NOMO-1 (cell line): Measurements from ENCODE around the gene SLC25A4.
"Not testable (repeated sequence)": the region's sequence is repeated elsewhere in the genome, so short reads cannot be mapped to it uniquely, and the experiment has no call there.

Experiments used
- DNase-seq, 2 experiments: peaks; one replicate each; lab custom pipeline; 2025; ENCODE audit not compliant: unreplicated experiment in 2 of 2; lab: John Stamatoyannopoulos, UW

Gene SLC25A4

DNA sequence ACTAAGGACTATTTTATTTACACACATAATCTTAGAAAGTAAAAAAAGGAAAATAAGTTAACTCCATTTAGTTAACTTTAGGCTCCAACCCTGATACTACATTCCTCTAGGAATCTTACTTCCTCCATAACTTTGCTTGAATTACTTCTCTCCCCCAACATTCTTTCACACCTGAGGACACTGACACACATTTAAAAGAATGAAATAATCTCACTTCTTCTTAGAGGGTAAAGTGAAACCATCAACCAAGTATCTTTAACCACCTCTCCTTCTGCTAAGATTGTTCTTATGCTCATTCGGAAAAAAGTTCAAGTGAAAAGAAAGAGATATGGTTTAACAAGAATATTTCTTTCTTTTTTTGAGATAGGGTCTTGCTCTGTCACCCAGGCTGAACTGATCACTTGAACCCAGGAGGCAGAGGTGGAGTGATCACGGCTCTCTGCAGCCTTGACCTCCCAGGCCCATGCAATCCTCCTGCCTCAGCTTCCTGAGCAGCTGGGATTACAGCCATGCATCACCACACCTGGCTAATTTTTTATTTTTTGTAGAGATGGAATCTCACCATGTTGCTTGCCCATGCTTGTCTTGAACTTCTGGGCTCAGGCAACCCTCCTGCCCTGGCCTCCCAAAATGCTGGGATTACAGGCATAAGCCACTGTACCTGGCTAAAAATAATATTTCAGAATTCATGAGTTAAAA lies 28.5 kb downstream of the SLC25A4 start:
- no peak for DNase-seq

DNA sequence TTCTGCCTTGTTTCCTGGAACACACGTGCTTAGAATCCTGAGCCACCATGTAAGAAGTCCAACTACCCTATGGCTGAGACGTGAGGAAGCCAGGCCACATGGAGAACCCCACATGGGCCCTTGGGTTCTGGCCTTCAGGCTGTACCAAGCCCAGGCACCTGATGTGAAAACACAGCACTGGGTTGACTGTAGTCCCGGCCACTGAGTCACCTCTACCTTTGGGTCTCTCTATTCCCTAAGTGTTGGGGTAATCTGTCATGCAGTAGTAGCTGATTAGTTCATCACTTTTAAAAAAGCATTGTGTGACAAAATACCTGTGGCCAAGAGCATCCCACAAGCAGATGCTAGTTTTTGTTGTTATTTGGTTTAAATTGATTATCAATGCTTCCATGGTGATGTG lies 36.4 kb downstream of the SLC25A4 start:
- no peak for DNase-seq

DNA sequence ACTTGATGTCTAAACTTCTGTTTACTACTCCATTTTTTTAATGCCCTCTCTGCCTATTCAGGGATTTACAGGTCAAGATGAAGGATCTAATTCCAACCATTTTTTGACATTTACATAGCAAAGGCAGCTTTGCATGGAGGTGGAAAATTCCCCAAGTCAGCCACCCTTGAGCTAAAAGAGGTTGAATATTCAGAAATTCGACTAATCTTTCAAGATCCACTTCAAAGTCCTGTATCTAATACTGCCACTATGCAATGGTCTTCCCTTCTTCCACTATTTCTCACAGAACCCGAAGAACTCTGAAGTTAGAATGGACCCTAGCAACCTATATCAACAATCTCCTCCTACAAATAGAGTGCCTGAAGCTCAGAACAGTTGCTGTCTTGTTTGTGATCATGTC lies 39.2 kb downstream of the SLC25A4 start:
- DNase-seq: no peak

DNA sequence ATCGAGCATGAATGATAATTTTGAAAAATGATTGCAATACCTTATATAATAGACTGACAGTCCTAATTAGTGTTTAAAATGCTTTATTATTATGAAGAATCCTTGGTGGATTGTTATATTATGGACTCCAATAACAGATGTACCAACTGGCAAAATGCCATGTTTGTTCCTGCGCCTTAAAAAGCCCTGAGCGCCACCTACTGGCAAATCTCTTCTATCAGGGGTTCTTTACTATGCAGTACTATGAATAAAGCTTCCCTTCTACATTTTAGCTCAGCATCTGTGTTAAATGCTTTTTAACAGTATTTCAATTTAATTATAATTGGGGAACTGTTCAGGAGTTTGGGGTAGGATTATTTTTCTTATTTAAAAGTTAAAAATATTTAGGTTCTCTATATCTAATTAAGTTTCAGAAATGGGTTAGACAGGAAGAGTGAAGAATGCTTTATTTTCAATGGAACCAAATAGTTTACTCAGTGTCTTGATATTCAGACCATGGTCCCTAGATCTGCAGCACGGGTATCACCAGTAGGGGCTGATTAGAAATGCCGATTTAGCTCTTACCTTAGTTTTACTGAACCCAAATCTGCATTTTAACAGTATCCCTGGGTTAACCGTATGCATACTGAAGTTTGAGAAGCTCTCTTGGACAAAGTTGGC lies 40.7 kb downstream of the SLC25A4 start:
- DNase-seq: peak; percentile 63 to 71

DNA sequence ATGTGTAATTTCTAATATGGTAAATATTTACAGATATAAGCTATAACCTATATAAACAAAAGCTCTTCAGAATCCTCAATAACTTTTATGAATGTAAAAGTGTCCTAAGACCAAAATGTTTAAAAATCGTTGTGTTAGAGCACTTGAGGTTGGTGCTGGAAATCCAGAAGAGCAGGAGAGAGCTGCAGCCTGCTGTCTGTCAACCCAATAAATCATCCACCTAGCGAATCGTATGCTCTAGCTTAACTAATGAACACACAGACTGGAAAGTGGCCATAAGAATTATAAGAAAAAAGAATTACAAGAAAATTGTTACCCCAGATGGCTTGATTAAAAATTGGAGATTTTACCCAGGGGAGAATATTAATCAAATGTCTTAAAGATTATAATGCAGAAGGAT lies 43.7 kb downstream of the SLC25A4 start:
- no peak for DNase-seq

DNA sequence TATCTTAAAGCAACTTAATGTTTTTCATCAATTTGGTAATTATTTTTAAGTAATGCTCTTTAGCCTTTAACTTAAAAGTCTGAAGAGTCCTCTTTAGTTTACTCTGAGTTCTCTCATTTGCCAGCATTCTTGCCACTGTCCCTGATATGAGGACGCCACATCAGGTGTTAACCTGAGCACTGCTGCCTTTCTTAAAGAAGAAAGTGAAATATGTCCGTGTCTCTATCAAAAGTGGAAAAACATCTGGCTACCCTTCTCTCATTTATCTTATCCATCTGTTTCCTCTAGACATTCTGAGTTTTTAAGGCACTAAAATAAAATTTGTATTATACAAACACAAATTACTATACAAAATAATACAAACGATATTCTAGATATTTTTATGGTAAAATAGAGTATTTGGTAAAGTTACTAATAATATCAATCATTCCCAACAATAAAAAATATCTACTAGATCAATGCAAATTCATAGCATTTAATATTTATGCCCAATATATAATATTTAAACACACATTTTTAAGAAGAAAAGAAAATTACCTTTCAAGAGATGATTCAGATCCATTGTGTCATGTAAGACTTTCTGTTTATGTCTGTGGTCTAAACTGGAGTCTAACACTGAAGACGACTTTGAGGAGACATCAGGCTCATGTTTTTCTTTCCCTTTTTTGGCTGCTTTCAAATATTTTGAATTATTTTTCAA lies 46.7 kb downstream of the SLC25A4 start:
- DNase-seq: no peak

DNA sequence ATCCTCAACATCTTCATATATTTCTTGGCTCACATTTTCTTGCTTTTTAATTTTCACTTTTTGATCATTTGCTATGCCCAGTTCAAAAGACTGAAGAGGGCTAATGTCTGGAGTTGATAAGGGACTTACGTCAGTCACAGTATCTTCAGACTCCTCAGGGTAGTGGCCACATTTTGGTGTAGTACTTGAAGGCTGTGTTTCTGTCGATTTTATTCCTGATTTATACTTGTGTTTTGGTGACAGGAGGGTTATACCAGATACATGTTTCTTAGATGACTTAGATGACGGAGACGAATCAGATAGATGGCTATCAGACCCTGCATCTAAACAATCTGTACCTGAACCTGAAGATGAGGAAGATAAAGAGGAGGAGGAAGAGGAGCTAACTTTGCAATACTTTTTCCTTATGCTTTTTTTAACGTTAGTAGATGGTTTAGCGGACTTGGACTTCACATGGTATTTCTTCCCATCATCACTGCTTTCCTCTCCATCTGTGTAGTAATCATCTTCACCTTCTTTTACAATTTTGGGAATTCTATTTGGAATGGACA lies 47.3 kb downstream of the SLC25A4 start:
- DNase-seq: no peak

DNA sequence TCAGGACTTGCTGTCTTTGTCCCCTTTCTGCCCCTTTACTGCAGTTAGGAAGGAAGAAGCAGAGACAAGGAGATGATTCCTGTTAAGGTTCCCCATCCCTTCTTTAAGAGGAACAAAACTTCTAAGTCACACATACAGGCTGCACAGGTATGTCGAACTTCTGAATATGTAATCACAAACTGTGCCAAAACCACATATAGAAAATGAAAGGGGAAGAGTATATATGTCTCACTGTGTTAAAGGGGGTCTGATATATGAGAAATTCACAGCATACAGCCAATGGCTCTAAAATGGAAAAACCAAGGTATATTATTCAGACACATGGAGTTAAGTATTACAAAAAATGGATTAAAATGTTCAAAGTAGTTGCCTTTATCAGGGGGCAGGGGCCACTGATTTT lies 49.0 kb downstream of the SLC25A4 start:
- DNase-seq: no peak

DNA sequence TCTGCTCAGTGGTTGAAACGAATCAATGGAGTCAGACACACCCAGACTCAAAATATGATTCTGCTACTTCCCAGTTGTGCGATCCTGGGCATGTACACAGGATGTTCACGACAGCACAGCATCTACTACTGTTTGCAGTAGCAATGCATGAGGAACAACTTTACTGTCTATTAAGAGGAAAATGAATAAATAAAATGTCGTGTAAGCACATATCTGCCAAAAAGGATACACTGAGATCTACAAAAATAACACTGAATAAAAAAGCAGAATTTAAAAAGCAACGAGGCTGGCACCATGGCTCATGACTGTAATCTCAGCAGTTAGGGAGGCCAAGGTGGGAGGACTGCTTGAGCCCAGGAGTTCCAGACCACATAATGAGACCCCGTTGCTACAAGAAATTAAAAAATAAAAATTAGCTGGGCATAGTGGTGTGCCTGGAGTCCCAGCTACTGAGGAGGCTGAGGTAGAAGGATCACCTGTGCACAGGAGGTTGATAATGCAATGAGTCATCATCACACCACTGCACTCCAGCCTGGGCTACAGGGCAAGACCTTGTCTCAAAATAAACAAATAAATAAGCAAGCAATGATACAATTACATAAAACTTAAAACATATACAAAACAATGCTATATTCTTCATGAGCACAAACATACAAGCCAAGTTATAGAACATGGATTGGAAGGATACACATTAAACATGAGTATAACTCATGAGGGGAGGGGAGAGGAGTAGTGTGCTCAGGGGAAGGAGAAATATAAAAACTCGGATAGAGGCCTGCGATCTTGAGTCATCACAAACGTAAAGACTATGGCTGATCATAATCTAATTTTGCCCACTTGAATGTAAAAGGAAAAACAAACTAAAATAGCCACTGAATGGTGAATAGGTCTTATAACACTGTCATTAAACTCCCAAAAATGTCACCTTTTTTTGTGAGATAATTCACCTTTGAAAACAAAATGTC lies 52.1 kb downstream of the SLC25A4 start:
- no peak for DNase-seq

DNA sequence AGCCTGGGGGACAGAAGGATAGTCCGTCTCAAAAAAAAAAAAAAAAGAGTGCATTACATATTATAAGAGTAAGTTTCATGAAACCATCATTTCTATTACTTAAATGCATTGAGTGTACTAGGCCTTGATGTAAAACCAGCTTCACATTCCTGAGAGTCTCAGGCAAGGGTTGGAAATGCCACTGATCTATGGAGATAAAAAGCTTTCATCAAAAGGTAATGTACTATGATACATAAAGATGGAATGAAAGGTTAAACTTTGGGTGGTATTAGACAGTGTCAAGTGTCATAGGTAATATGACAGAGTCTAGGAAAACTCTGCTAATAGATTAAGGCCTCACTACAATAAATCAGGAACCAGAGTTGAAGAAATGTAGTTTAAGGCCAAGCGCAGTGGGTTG lies 53.4 kb downstream of the SLC25A4 start:
- no peak for DNase-seq

DNA sequence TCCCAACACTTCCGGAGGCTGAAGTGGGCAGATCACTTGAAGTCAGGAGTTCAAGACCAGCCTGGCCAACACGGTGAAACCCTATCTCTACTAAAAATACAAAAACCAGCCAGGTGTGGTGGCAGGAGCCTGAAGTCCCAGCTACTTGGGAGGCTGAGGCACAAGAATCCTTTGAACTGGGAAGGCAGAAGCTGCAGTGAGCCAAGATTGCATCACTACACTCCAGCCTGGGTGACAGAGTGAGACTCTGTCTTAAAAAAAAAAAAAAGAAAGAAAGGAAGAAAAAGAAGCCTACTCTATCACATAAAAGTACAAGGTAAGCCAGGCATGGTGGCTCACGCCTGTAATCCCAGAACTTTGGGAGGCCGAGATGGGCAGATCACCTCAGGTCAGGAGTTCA lies 55.1 kb downstream of the SLC25A4 start:
- DNase-seq: not testable (repeated sequence)
